CD14-positive monocyte (primary cell): Measurements from ENCODE around the gene RASL10B. TPM values are rescaled to one million over a fixed set of nuclear protein-coding genes. Genes with fewer than 3 reads are reported as not detected.
"Not testable (repeated sequence)": the region's sequence is repeated elsewhere in the genome, so short reads cannot be mapped to it uniquely, and the experiment has no call there.

Source experiments
- DNase-seq, 3 donors: peaks; one replicate each; pipeline ENCODE4 v3.0.0-alpha.2; 2011 to 2022
- H2AFZ ChIP-seq: 2 replicates; pipeline ENCODE4 v1.6.0; 2012; ENCODE audit warnings: mild to moderate bottlenecking, low read depth, low read length, inconsistent platforms; ENCODE audit not compliant: insufficient read depth, poor library complexity, severe bottlenecking
- H3K27ac ChIP-seq, 2 donors: 1 replicate in 1 of 2; 2 replicates in 1 of 2; pipeline ENCODE4 v1.5.1; 2012 to 2013; ENCODE audit warnings: low read length in 2 of 2, control low read depth in 1 of 2, inconsistent platforms in 1 of 2, low read depth in 1 of 2, mild to moderate bottlenecking in 1 of 2
- H3K27me3 ChIP-seq, 2 donors: one replicate each; pipeline versions ENCODE4 v1.6.0 to v1.6.1; 2011 to 2013; ENCODE audit warnings: low read length in 2 of 2; ENCODE audit not compliant: control insufficient read depth in 2 of 2, insufficient read depth in 2 of 2
- H3K36me3 ChIP-seq, 2 donors: replicated peaks in 1 of 2; 1 replicate in 1 of 2; 2 replicates in 1 of 2; pipeline versions ENCODE4 v1.5.1 to v1.6.1; 2012 to 2013; ENCODE audit warnings: low read length in 2 of 2, control low read depth in 1 of 2, inconsistent platforms in 1 of 2, mild to moderate bottlenecking in 1 of 2; ENCODE audit not compliant: insufficient read depth in 2 of 2, control insufficient read depth in 1 of 2
- H3K4me1 ChIP-seq, 2 donors: 1 replicate in 1 of 2; 2 replicates in 1 of 2; pipeline versions ENCODE4 v1.5.1 to v1.6.1; 2012 to 2013; ENCODE audit warnings: low read length in 2 of 2, control low read depth in 1 of 2, inconsistent platforms in 1 of 2, mild to moderate bottlenecking in 1 of 2, moderate library complexity in 1 of 2; ENCODE audit not compliant: insufficient read depth in 2 of 2, control insufficient read depth in 1 of 2
- H3K4me2 ChIP-seq: replicated peaks from 2 replicates; pipeline ENCODE3; 2012; ENCODE audit warnings: low read length, moderate library complexity, mild to moderate bottlenecking; ENCODE audit not compliant: poor library complexity, severe bottlenecking; ENCODE audit errors: extremely low read depth
- H3K4me3 ChIP-seq, 3 experiments: fragments of 200-600 bp in 1 of 3; sonication (generic) in 1 of 3; replicated peaks in 1 of 3; 1 replicate in 2 of 3; 2 replicates in 1 of 3; pipeline ENCODE4 v1.5.1; 2011 to 2013; ENCODE audit warnings: low read length in 3 of 3, mild to moderate bottlenecking in 3 of 3, control low read depth in 2 of 3, low read depth in 2 of 3, inconsistent platforms in 1 of 3, moderate library complexity in 1 of 3
- H3K79me2 ChIP-seq: 2 replicates; pipeline ENCODE4 v1.6.0; 2012; ENCODE audit warnings: mild to moderate bottlenecking, control low read depth, inconsistent platforms, low read length, moderate library complexity; ENCODE audit not compliant: insufficient read depth
- H3K9ac ChIP-seq: 2 replicates; pipeline ENCODE4 v1.6.0; 2017; ENCODE audit warnings: low read length, mild to moderate bottlenecking; ENCODE audit not compliant: insufficient read depth, poor library complexity, severe bottlenecking
- H3K9me3 ChIP-seq, 2 donors: replicated peaks in 1 of 2; 1 replicate in 1 of 2; 2 replicates in 1 of 2; pipeline versions ENCODE4 v1.5.1 to v1.6.1; 2012 to 2013; ENCODE audit warnings: low read length in 2 of 2, control low read depth in 1 of 2; ENCODE audit not compliant: control insufficient read depth in 1 of 2, insufficient read depth in 1 of 2
- H4K20me1 ChIP-seq: 2 replicates; pipeline ENCODE4 v1.6.0; 2012; ENCODE audit warnings: mild to moderate bottlenecking, low read length, control low read depth, moderate library complexity; ENCODE audit not compliant: insufficient read depth
- H3K27ac Mint-ChIP-seq, 7 donors: one replicate each; pipeline ENCODE4 v1.8.0; 2020; ENCODE audit warnings: mild to moderate bottlenecking in 7 of 7, mixed read lengths in 7 of 7, moderate library complexity in 6 of 7, inconsistent platforms in 2 of 7
- H3K27me3 Mint-ChIP-seq, 3 donors: one replicate each; pipeline ENCODE4 v1.8.0; 2021 to 2022; ENCODE audit warnings: low read depth in 3 of 3, mild to moderate bottlenecking in 3 of 3, mixed read lengths in 3 of 3, moderate library complexity in 3 of 3, inconsistent platforms in 1 of 3
- H3K36me3 Mint-ChIP-seq, 2 donors: one replicate each; pipeline ENCODE4 v1.8.0; 2020; ENCODE audit warnings: mixed read lengths in 2 of 2, inconsistent platforms in 1 of 2, mild to moderate bottlenecking in 1 of 2
- H3K4me1 Mint-ChIP-seq: one replicate; pipeline ENCODE4 v1.8.0; 2020; ENCODE audit warnings: mild to moderate bottlenecking, mixed read lengths
- H3K4me3 Mint-ChIP-seq, 2 donors: one replicate each; pipeline ENCODE4 v1.8.0; 2020; ENCODE audit warnings: mild to moderate bottlenecking in 2 of 2, mixed read lengths in 2 of 2, moderate library complexity in 1 of 2
- H3K9me3 Mint-ChIP-seq, 7 donors: one replicate each; pipeline ENCODE4 v1.8.0; 2020 to 2022; ENCODE audit warnings: mixed read lengths in 7 of 7, mild to moderate bottlenecking in 6 of 7, moderate library complexity in 6 of 7, inconsistent platforms in 2 of 7
- CTCF ChIP-seq: fragments of 200-600 bp; IDR thresholded peaks from one replicate; pipeline ENCODE4 v1.8.0; 2022; ENCODE audit warnings: antibody characterized with exemption, mild to moderate bottlenecking
- WGBS: methylation state at CpG from one replicate; pipeline ENCODE4 v1.1.5; 2013; ENCODE audit warnings: missing lambda C conversion rate; ENCODE audit not compliant: insufficient coverage; 5-methylcytosine and 5-hydroxymethylcytosine counted together
- intact Hi-C, 2 donors: fragments of 100-400 bp; cut with micrococcal nuclease; formaldehyde crosslinking; loops; one replicate each; pipeline versions ENCODE4 v1.15.0 to v1.15.1; 2023
- polyA plus RNA-seq, 3 donors: library from polyadenylated mRNA; depleted of rRNA in 1 of 3; unstranded in 2 of 3; stranded (reverse) in 1 of 3; fragments of 300-500 nt in 2 of 3; fragments of >200 nt in 1 of 3; fragmentation: Illumina TruSeq in 2 of 3; gene quantifications; 1 replicate in 2 of 3; 2 replicates in 1 of 3; pipeline ENCODE4 v1.2.3, GENCODE V29; 2012 to 2021

The RASL10B gene
- polyA plus RNA-seq, 3 donors = not detected

GRCh38 chr17:35700150-35700549 lies 31.3 kb upstream of the RASL10B start:
- Histone ChIP-seq H4K20me1 (peaks cover 4% of the 10 kb centered on the region), H3K36me3 (peaks cover 20 to 75% of the 10 kb centered on the region in 2 donors), H2AFZ (no peak overlapping the region), H3K4me1 (no peaks in the 10 kb centered on the region), H3K9ac (no peak overlapping the region), H3K79me2 (no peaks in the 10 kb centered on the region), H3K9me3 (no peaks in the 10 kb centered on the region), H3K4me3 (no peak overlapping the region), H3K4me2 (no peak overlapping the region), H3K27ac (no peak overlapping the region), H3K27me3 (no peaks in the 10 kb centered on the region)
- no peaks in the 10 kb centered on the region for H3K27me3 Mint-ChIP-seq
- peaks cover 0 to 7% (median 1%) of the 10 kb centered on the region in 7 donors for H3K9me3 Mint-ChIP-seq
- no CpG with 5 or more reads among the region's 6 CpGs for WGBS
- TF ChIP-seq CTCF = no peak
- H3K4me1 Mint-ChIP-seq = no peaks in the 10 kb centered on the region
- intact Hi-C loops = no loop called here
- H3K4me3 Mint-ChIP-seq = no peak overlapping the region
- no peak for DNase-seq
- H3K36me3 Mint-ChIP-seq = peaks cover 48 to 64% of the 10 kb centered on the region in 2 donors
- H3K27ac Mint-ChIP-seq = no peak overlapping the region

- no peaks in the 10 kb centered on the region for H3K27me3 Mint-ChIP-seq
- H3K4me2 ChIP-seq = no peak overlapping the region
- no CpG with 5 or more reads among the region's 5 CpGs for WGBS
- peak overlapping the region in 2 of 7 donors; percentile 42 to 63 for H3K27ac Mint-ChIP-seq
- H3K9me3 ChIP-seq = no peaks in the 10 kb centered on the region
- H3K4me3 ChIP-seq = no peak overlapping the region
- no peak for DNase-seq
- intact Hi-C loops = no loop called here
- H3K36me3 Mint-ChIP-seq = peaks cover 43 to 61% of the 10 kb centered on the region in 2 donors
- peaks cover 0 to 7% (median 0%) of the 10 kb centered on the region in 7 donors for H3K9me3 Mint-ChIP-seq
- H2AFZ ChIP-seq = no peak overlapping the region
- H3K79me2 ChIP-seq = no peaks in the 10 kb centered on the region
- no peak overlapping the region for H3K9ac ChIP-seq
- no peaks in the 10 kb centered on the region for H3K4me1 ChIP-seq
- H3K36me3 ChIP-seq = peaks cover 8 to 70% of the 10 kb centered on the region in 2 donors
- H3K4me3 Mint-ChIP-seq = no peak overlapping the region
- no peak for TF ChIP-seq CTCF
- peaks cover 4% of the 10 kb centered on the region for H4K20me1 ChIP-seq
- H3K27ac ChIP-seq = no peak overlapping the region
- no peaks in the 10 kb centered on the region for H3K27me3 ChIP-seq
- no peaks in the 10 kb centered on the region for H3K4me1 Mint-ChIP-seq
Measured at GRCh38 chr17:35701491-35701890, 29.9 kb upstream of the RASL10B start.

- no CpG with 5 or more reads among the region's 2 CpGs for WGBS
- H3K9ac ChIP-seq, H3K27me3 Mint-ChIP-seq, H3K9me3 Mint-ChIP-seq, H3K79me2 ChIP-seq, intact Hi-C loops, H3K27ac Mint-ChIP-seq, H3K4me2 ChIP-seq, H2AFZ ChIP-seq, DNase-seq, H3K27me3 ChIP-seq, H3K4me1 ChIP-seq, H3K27ac ChIP-seq, H3K9me3 ChIP-seq, H4K20me1 ChIP-seq, H3K4me1 Mint-ChIP-seq, H3K4me3 Mint-ChIP-seq, H3K4me3 ChIP-seq: not testable (repeated sequence)
- H3K36me3 ChIP-seq = peaks cover 6 to 65% of the 10 kb centered on the region in 2 donors
- H3K36me3 Mint-ChIP-seq = peaks cover 34 to 50% of the 10 kb centered on the region in 2 donors
Measured at GRCh38 chr17:35703308-35703707, 28.1 kb upstream of the RASL10B start.
